ENCODE measurements around the gene NR1I2.

Gene NR1I2

DNA sequence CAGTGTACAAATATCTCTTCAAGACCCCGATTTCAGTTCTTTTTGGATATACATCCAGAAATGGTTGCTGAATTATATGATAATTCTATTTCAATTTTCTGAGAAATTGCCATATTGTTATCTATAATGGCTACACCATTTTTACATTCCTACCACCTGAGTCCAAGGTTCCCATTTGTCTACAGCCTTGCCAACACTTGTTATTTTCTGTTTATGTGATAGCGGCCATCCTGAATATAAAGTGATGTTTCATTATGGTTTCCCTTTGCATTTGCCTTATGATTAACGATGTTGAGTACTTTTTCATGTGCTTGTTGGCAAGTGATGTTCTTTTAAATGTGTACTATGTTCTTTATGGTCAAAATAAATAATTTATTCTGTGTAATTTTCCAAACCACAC, 8.5 kb downstream of the NR1I2 start:
- no peak for DNase-seq (ENCODE audit: low spot score)
- H3K27ac ChIP-seq = no peak overlapping the region
- TF ChIP-seq, protein P1, sequence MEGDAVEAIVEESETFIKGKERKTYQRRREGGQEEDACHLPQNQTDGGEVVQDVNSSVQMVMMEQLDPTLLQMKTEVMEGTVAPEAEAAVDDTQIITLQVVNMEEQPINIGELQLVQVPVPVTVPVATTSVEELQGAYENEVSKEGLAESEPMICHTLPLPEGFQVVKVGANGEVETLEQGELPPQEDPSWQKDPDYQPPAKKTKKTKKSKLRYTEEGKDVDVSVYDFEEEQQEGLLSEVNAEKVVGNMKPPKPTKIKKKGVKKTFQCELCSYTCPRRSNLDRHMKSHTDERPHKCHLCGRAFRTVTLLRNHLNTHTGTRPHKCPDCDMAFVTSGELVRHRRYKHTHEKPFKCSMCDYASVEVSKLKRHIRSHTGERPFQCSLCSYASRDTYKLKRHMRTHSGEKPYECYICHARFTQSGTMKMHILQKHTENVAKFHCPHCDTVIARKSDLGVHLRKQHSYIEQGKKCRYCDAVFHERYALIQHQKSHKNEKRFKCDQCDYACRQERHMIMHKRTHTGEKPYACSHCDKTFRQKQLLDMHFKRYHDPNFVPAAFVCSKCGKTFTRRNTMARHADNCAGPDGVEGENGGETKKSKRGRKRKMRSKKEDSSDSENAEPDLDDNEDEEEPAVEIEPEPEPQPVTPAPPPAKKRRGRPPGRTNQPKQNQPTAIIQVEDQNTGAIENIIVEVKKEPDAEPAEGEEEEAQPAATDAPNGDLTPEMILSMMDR (IDR thresholded peaks at IDR 0.05) = no peak
- no peak overlapping the region for H3K4me3 ChIP-seq

DNA sequence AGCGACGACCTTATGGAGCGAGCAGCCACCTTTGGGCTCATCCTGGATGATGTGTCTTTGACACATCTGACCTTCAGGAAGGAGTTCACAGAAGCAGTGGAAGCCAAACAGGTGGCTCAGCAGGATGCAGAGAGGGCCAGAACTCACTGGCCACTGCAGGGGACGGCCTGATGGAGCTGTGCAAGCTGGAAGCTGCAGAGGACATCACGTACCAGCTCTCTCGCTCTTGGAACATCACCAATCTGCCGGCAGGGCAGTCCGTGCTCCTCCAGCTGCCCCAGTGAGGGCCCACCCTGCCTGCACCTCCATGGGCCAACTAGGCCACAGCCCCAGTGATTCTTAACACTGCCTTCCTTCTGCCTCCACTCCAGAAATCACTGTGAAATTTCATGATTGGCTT, 10.4 kb downstream of the NR1I2 start:
- Histone ChIP-seq H3K4me3 (no peak overlapping the region), H3K27ac (no peak overlapping the region)
- no peak for DNase-seq (ENCODE audit: low spot score)
- TF ChIP-seq, protein P1 (IDR thresholded peaks at IDR 0.05) = no peak

DNA sequence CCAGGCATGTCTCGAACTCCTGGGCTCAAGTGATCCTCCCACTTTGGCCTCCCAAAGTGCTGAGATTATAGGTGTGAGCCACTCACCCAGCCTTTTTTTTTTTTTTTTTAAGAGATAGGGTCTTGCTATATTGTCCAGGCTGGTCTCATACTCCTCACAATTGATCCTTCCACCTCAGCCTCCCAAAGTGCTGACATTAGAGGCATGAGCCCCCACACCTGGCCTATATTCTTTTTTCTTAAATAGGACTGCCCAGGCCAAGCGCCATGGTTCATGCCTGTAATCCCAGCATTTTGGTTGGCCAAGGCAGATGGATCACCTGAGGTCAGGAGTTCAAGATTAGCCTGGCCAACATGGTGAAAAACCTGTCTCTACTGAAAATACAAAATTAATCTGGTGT, 12.5 kb downstream of the NR1I2 start:
- Histone ChIP-seq H3K4me3 (no peak overlapping the region), H3K27ac (no peak overlapping the region)
- TF ChIP-seq, protein P1 (IDR thresholded peaks at IDR 0.05) = no peak
- no peak for DNase-seq (ENCODE audit: low spot score)

DNA sequence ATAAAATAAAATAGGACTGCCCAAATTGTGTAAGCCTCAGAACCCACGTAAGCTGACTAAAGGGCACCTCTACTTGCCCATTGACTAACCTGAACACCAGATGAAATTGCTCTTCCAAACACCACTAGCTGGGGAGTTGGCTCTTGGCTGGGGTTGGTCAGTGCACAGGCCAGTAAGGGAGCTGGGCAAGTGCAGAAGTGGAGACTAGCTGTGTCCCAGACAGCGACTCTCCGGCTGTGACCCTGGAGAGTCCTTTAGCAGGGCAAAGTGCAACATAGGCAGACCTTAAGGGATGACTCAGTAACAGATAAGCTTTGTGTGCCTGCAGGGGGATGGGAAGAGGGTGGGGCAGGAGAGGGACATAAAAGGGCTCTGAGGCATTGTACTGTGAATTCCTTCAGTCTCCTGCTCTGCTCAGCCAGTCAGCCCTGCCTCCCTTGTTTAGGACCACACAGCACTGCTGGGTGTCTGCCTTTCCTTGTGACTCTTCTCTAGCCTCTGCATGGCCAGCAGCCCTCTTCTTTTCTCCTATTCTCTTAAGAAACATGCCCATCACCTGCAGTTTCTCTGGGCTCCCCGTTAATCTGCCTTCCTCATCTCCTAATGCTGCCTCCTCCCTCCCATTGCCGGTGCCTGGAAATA, 13.2 kb downstream of the NR1I2 start:
- Histone ChIP-seq H3K4me3 (no peak overlapping the region), H3K27ac (no peak overlapping the region)
- no peak for DNase-seq (ENCODE audit: low spot score)

DNA sequence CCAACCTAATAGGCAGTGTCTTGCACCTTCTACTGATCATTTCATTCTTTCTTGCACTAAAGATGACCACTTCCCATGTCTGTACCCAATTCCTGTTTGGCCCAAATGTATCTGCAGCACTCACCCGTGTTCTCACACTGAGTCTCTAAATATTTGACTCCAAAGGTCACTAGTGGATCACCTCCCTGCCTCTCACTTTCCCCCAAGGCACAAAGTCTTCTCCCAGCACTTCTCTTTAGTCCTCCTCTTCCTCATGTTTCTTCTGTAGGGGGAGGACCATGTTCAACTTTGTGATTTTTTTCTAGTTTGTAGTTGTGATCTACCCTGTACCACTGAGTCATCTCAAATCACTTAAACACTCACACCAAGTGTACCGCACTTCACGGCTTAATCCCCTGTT, 13.9 kb downstream of the NR1I2 start:
- DNase-seq (ENCODE audit: low spot score) = no peak
- Histone ChIP-seq H3K27ac (no peak overlapping the region), H3K4me3 (no peak overlapping the region)
- TF ChIP-seq, protein P1 (IDR thresholded peaks at IDR 0.05) = no peak

More for the DNA sequence above, 13.2 kb downstream of the NR1I2 start:
- TF ChIP-seq, protein P1 (IDR thresholded peaks at IDR 0.05) = no peak

DNA sequence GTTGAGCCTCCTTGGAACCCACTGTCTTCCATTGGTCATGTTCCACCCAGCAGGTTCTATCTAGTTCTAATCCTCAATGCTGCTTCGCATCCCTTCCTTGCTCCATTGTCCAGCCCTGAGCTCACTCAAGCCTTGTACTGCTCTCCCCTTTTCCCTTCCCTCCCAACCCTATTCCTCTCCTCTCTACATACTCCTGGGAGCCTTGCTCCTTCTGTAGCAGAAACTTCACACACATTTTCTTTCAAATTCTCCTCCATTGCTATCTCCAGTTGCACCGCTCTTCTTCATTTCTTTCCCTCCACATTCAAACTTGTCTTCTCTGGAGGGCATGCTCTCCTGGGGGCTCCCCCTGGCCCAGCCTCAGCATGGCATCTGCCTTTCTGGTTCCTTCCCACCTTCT, 14.5 kb downstream of the NR1I2 start:
- DNase-seq (ENCODE audit: low spot score) = no peak
- Histone ChIP-seq H3K27ac (no peak overlapping the region), H3K4me3 (no peak overlapping the region)
- TF ChIP-seq, protein P1 (IDR thresholded peaks at IDR 0.05) = no peak

DNA sequence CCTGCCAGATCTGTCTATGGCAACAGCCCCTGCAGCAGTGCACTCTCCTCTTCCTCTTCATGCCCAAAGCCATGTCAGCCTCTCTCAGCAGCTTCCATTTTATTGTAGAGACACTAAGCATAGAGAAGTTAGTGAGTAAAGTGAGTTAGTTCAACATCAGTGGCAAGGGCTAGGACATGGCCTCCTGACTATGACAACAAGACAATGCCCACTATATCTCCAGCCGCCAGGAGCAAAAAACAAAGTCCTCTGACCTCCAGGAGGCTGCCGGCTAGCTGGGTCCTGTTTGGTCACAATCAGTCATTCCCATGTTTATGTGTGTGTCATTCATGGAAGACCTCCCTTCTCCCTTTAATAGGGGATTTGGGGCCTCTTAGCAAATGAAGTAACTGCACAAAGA, 14.9 kb downstream of the NR1I2 start:
- no peak overlapping the region for H3K27ac ChIP-seq
- TF ChIP-seq, protein P1 (IDR thresholded peaks at IDR 0.05) = no peak
- no peak overlapping the region for H3K4me3 ChIP-seq
- DNase-seq (ENCODE audit: low spot score) = no peak

Measured in coronary artery (tissue), 2 donors.